GM12878 (cell line): Measurements from ENCODE around the gene ATF7. TPM values are rescaled to one million over a fixed set of nuclear protein-coding genes. Genes with fewer than 3 reads are reported as not detected.

ENCODE experiments used
- ATAC-seq: fragments of 200-7000 bp; cut with Tn5 transposase; 3 replicates; pipeline ENCODE4 v1.9.1; 2020; ENCODE audit warnings: mild to moderate bottlenecking, moderate library complexity
- BruUV-seq: library from RNA; stranded (reverse); fragments of 400-500 nt; replicated peaks from 2 replicates; lab custom pipeline; 2021; lab: Mats Ljungman, UMichigan
- CTCF ChIA-PET: fragments of 300-600 bp; sonication (Branson Sonifier 250); formaldehyde crosslinking; extraction: SDS; loops from one replicate; lab custom pipeline; 2021; ENCODE audit warnings: inconsistent platforms; lab: Yijun Ruan, JAX
- POLR2A ChIA-PET: fragments of 350-600 bp; formaldehyde crosslinking; extraction: SDS; loops from one replicate; lab custom pipeline; 2021; ENCODE audit warnings: inconsistent platforms; lab: Charles Lee
- RAD21 ChIA-PET: fragments of 300-600 bp; sonication (Branson Sonifier 250); formaldehyde crosslinking; loops from one replicate; lab custom pipeline; 2023; ENCODE audit warnings: antibody characterized with exemption; ENCODE audit not compliant: unreplicated experiment; lab: Charles Lee
- SMC1A ChIA-PET: fragments of 300-600 bp; sonication (Branson Sonifier 250); formaldehyde crosslinking; loops from one replicate; lab custom pipeline; 2023; ENCODE audit not compliant: unreplicated experiment, uncharacterized antibody; lab: Charles Lee
- DNase-seq: peaks from one replicate; pipeline ENCODE4 v3.0.0-alpha.2; 2011; ENCODE audit warnings: low read depth, low spot score
- FAIRE-seq: peaks from 3 replicates; lab custom pipeline; 2011; peaks lifted over from hg19 to GRCh38; lab: Jason Lieb, UNC
- H2AFZ ChIP-seq: 2 replicates; pipeline ENCODE4 v1.6.0; 2011; ENCODE audit warnings: low read depth, low read length, control low read depth; ENCODE audit not compliant: control insufficient read depth
- H3K27ac ChIP-seq: 2 replicates; pipeline ENCODE4 v1.5.1; 2011; ENCODE audit warnings: control low read depth; ENCODE audit not compliant: control insufficient read depth, insufficient read depth
- H3K27me3 ChIP-seq, 2 experiments: replicated peaks in 1 of 2; 2 replicates each; pipeline versions ENCODE4 v1.6.0 to v1.6.1; 2011; ENCODE audit warnings: low read length in 1 of 2; ENCODE audit not compliant: control insufficient read depth in 2 of 2, insufficient read depth in 2 of 2
- H3K36me3 ChIP-seq, 2 experiments: 2 replicates each; pipeline ENCODE4 v1.5.1; 2011; ENCODE audit warnings: low read length in 1 of 2; ENCODE audit not compliant: control insufficient read depth in 2 of 2, insufficient read depth in 2 of 2
- H3K4me1 ChIP-seq: 2 replicates; pipeline ENCODE4 v1.6.1; 2011; ENCODE audit warnings: mild to moderate bottlenecking, low read length, moderate library complexity, mixed read lengths; ENCODE audit not compliant: control insufficient read depth, insufficient read depth
- H3K4me2 ChIP-seq: 2 replicates; pipeline ENCODE4 v1.6.0; 2011; ENCODE audit warnings: control low read depth; ENCODE audit not compliant: control insufficient read depth, insufficient read depth
- H3K4me3 ChIP-seq: fragments of 200-600 bp; sonication (generic); 2 replicates; pipeline ENCODE4 v1.5.1; 2016
- H3K79me2 ChIP-seq: 2 replicates; pipeline ENCODE4 v1.6.0; 2011; ENCODE audit warnings: low read length; ENCODE audit not compliant: control insufficient read depth, insufficient read depth
- H3K9ac ChIP-seq: 2 replicates; pipeline ENCODE4 v1.8.0; 2011; ENCODE audit warnings: low read length, control low read depth, mixed read lengths; ENCODE audit not compliant: control insufficient read depth, insufficient read depth
- H3K9me3 ChIP-seq: replicated peaks from 3 replicates; pipeline ENCODE4 v1.5.1; 2011; ENCODE audit warnings: mild to moderate bottlenecking, low read length; ENCODE audit not compliant: control insufficient read depth, insufficient read depth
- H4K20me1 ChIP-seq: 2 replicates; pipeline ENCODE4 v1.6.0; 2011; ENCODE audit not compliant: control insufficient read depth, insufficient read depth
- EGR1 ChIP-seq, 2 experiments: IDR thresholded peaks; 1 replicate in 1 of 2; 2 replicates in 1 of 2; pipeline ENCODE4 v1.6.1; 2011 to 2012; ENCODE audit warnings: low read depth in 2 of 2, low read length in 2 of 2, borderline replicate concordance in 1 of 2, mild to moderate bottlenecking in 1 of 2, moderate library complexity in 1 of 2
- FOS ChIP-seq: IDR thresholded peaks from 3 replicates; pipeline ENCODE4 v1.6.1; 2011; ENCODE audit warnings: borderline replicate concordance; ENCODE audit not compliant: insufficient read length; ENCODE audit errors: extremely low read depth
- KDM1A ChIP-seq: fragments of 200-600 bp; sonication (generic); IDR thresholded peaks from 2 replicates; pipeline ENCODE4 v1.6.1; 2016; ENCODE audit warnings: borderline replicate concordance
- MEF2A ChIP-seq: IDR thresholded peaks from 2 replicates; pipeline ENCODE4 v1.6.1; 2011; ENCODE audit warnings: low read depth, mild to moderate bottlenecking, low read length, moderate library complexity; ENCODE audit not compliant: insufficient read depth
- NFYA ChIP-seq: IDR thresholded peaks from 2 replicates; pipeline ENCODE4 v1.6.1; 2011; ENCODE audit warnings: low read depth, mild to moderate bottlenecking, low read length, improper control_type of control experiment, borderline replicate concordance
- SIN3A ChIP-seq: IDR thresholded peaks from 2 replicates; pipeline ENCODE4 v1.6.1; 2012; ENCODE audit warnings: low read depth, low read length, improper control_type of control experiment
- SMAD5 ChIP-seq: IDR thresholded peaks from 2 replicates; pipeline ENCODE4 v1.6.1; 2016; ENCODE audit warnings: antibody characterized with exemption, low read depth
- SMARCA5 ChIP-seq: fragments of 450-650 bp; IDR thresholded peaks from 2 replicates; pipeline ENCODE4 v1.6.1; 2017; ENCODE audit warnings: mild to moderate bottlenecking
- SP1 ChIP-seq: IDR thresholded peaks from one replicate; pipeline ENCODE4 v1.6.1; 2011; ENCODE audit warnings: low read depth, low read length
- ZSCAN29 ChIP-seq: fragments of 450-650 bp; IDR thresholded peaks from 2 replicates; pipeline ENCODE4 v1.6.1; 2017; ENCODE audit warnings: mild to moderate bottlenecking, moderate library complexity
- WGBS: methylation state at CpG from one replicate; pipeline ENCODE4 v1.1.6; 2016; ENCODE audit warnings: low lambda C conversion rate; ENCODE audit not compliant: insufficient replicate concordance, insufficient coverage; ENCODE audit errors: missing lambda C conversion rate; 5-methylcytosine and 5-hydroxymethylcytosine counted together
- in situ Hi-C: fragments of 300-500 bp; cut with MboI; formaldehyde crosslinking; loops from 9 replicates; pipeline ENCODE4 v1.14.3; 2018; ENCODE audit warnings: mixed read lengths
- intact Hi-C: fragments of 100-400 bp; cut with micrococcal nuclease; formaldehyde crosslinking; loops from one replicate; pipeline ENCODE4 v1.14.2; 2022; ENCODE audit not compliant: unreplicated experiment
- polyA plus RNA-seq, 11 experiments: library from polyadenylated mRNA; depleted of rRNA in 4 of 11; unstranded in 6 of 11; stranded (reverse) in 5 of 11; fragments of >200 nt; fragmentation: Nextera tagmentation in 4 of 11; fragmentation: Illumina TruSeq in 1 of 11; extraction: Ambion mirVana in 4 of 11; extraction: Trizol in 1 of 11; gene quantifications; 1 replicate in 1 of 11; 2 replicates in 10 of 11; pipeline versions ENCODE4 v1.2.1 to v1.2.3, GENCODE V29; 2011 to 2016; ENCODE audit warnings: inconsistent platforms in 2 of 11, missing spikeins in 2 of 11, low read depth in 1 of 11
- total RNA-seq, 4 experiments: library from RNA; depleted of rRNA in 3 of 4; stranded (reverse); fragments of >200 nt in 3 of 4; fragmentation: Illumina TruSeq in 1 of 4; extraction: Trizol in 1 of 4; gene quantifications; 2 replicates each; pipeline versions ENCODE4 v1.2.1 to v1.2.3, GENCODE V29; 2013 to 2021
- TF ChIP-seq, protein P1 (sequence below): IDR thresholded peaks from 2 replicates; pipeline ENCODE4 v1.6.1; 2011; ENCODE audit warnings: mild to moderate bottlenecking, low read depth, low read length, moderate library complexity; ENCODE audit not compliant: insufficient replicate concordance
- TF ChIP-seq, protein P2 (sequence below): fragments of 450-650 bp; IDR thresholded peaks from 2 replicates; pipeline ENCODE4 v1.6.1; 2016; ENCODE audit warnings: mild to moderate bottlenecking, moderate library complexity, borderline replicate concordance
- TF ChIP-seq, protein P3 (sequence below): fragments of 150-350 bp; IDR thresholded peaks from 2 replicates; pipeline ENCODE4 v1.6.1; 2016; ENCODE audit warnings: low read depth, low read length

ATF7 gene
- total and polyA plus RNA-seq, 10 of the 15 experiments (the other 5 are each of a cell fraction or from before 2014, with no cell fraction given), result 9.1 to 30.7 (median 21.8) TPM

DNA sequence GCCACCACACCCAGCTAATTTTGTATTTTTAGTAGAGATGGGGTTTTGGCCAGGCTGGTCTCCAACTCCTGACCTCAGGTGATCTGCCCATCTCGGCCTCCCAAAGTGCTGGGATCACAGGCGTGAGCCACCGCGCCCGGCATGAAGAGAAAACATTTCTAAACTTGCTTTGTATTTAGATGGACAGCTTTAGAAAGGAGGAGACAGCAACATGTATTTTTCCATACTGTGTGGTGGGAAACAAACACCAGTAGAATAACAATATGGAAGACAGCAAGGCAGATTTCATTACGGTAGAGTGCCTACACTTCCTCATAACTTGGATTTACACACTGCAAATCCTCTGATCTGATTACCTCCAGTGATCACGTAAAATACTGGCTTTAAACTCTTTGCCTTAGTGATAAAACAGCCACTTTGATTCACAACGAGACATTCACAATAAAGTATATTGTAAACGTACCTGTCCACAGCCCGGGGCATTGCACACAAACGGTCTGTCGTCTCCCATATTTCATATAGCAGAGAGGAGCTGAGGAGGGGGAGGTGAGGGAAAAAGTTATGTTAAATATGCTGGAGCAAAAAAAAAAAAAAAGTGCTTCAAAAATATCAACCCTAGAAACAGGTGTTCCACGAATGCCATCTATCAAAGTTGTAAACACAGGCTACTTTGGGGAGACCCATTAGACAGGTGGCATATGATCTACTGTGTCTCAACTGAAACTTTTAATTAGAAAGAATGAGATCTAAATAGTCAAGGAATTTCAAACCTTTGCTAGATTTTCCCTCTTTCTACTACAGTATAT, 25.5 kb downstream of the ATF7 start:
- no peaks in the 10 kb centered on the region; a peak in 1 of 4 replicates for H3K36me3 ChIP-seq
- H2AFZ ChIP-seq, result no peak overlapping the region
- no peak overlapping the region for H3K4me3 ChIP-seq
- RAD21 ChIA-PET, result interaction anchor here (0.6 kb wide), 1 partner anchor 19 kb away, joined by 3 read pairs; no protein-coding TSS in a partner anchor
- in situ Hi-C loops, result no loop called here
- H4K20me1 ChIP-seq, result no peaks in the 10 kb centered on the region
- DNase-seq (no peak), ATAC-seq (no peak), FAIRE-seq (no peak)
- POLR2A ChIA-PET, result interaction anchor here (0.6 to 1.2 kb wide), 2 partner anchors 9 to 26 kb away, joined by 3 read pairs; no protein-coding TSS in a partner anchor
- H3K27me3 ChIP-seq, result no peaks in the 10 kb centered on the region
- H3K9ac ChIP-seq, result no peak overlapping the region
- peaks cover 10% of the 10 kb centered on the region for H3K79me2 ChIP-seq
- TF ChIP-seq SIN3A (no peak), MEF2A (no peak), EGR1 (IDR thresholded peaks at IDR 0.05; ENCODE audit: borderline replicate concordance in 1 of 2, low read depth in 2 of 2, low read length in 2 of 2) (no peak), SMAD5 (no peak), NFYA (no peak), SMARCA5 (no peak), SP1 (no peak), KDM1A (no peak), FOS (no peak), ZSCAN29 (no peak)
- TF ChIP-seq, protein P1, sequence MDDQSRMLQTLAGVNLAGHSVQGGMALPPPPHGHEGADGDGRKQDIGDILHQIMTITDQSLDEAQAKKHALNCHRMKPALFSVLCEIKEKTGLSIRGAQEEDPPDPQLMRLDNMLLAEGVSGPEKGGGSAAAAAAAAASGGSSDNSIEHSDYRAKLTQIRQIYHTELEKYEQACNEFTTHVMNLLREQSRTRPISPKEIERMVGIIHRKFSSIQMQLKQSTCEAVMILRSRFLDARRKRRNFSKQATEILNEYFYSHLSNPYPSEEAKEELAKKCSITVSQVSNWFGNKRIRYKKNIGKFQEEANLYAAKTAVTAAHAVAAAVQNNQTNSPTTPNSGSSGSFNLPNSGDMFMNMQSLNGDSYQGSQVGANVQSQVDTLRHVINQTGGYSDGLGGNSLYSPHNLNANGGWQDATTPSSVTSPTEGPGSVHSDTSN, result no peak
- TF ChIP-seq, protein P2, sequence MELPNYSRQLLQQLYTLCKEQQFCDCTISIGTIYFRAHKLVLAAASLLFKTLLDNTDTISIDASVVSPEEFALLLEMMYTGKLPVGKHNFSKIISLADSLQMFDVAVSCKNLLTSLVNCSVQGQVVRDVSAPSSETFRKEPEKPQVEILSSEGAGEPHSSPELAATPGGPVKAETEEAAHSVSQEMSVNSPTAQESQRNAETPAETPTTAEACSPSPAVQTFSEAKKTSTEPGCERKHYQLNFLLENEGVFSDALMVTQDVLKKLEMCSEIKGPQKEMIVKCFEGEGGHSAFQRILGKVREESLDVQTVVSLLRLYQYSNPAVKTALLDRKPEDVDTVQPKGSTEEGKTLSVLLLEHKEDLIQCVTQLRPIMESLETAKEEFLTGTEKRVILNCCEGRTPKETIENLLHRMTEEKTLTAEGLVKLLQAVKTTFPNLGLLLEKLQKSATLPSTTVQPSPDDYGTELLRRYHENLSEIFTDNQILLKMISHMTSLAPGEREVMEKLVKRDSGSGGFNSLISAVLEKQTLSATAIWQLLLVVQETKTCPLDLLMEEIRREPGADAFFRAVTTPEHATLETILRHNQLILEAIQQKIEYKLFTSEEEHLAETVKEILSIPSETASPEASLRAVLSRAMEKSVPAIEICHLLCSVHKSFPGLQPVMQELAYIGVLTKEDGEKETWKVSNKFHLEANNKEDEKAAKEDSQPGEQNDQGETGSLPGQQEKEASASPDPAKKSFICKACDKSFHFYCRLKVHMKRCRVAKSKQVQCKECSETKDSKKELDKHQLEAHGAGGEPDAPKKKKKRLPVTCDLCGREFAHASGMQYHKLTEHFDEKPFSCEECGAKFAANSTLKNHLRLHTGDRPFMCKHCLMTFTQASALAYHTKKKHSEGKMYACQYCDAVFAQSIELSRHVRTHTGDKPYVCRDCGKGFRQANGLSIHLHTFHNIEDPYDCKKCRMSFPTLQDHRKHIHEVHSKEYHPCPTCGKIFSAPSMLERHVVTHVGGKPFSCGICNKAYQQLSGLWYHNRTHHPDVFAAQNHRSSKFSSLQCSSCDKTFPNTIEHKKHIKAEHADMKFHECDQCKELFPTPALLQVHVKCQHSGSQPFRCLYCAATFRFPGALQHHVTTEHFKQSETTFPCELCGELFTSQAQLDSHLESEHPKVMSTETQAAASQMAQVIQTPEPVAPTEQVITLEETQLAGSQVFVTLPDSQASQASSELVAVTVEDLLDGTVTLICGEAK, result no peak
- TF ChIP-seq, protein P3, sequence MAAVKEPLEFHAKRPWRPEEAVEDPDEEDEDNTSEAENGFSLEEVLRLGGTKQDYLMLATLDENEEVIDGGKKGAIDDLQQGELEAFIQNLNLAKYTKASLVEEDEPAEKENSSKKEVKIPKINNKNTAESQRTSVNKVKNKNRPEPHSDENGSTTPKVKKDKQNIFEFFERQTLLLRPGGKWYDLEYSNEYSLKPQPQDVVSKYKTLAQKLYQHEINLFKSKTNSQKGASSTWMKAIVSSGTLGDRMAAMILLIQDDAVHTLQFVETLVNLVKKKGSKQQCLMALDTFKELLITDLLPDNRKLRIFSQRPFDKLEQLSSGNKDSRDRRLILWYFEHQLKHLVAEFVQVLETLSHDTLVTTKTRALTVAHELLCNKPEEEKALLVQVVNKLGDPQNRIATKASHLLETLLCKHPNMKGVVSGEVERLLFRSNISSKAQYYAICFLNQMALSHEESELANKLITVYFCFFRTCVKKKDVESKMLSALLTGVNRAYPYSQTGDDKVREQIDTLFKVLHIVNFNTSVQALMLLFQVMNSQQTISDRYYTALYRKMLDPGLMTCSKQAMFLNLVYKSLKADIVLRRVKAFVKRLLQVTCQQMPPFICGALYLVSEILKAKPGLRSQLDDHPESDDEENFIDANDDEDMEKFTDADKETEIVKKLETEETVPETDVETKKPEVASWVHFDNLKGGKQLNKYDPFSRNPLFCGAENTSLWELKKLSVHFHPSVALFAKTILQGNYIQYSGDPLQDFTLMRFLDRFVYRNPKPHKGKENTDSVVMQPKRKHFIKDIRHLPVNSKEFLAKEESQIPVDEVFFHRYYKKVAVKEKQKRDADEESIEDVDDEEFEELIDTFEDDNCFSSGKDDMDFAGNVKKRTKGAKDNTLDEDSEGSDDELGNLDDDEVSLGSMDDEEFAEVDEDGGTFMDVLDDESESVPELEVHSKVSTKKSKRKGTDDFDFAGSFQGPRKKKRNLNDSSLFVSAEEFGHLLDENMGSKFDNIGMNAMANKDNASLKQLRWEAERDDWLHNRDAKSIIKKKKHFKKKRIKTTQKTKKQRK, result no peak
- H3K27ac ChIP-seq, result no peak overlapping the region
- H3K4me2 ChIP-seq, result no peak overlapping the region
- no TSS peak for BruUV-seq
- CTCF ChIA-PET, result interaction anchor here (0.9 to 2.9 kb wide), 4 partner anchors 14 to 75 kb away, joined by 3 to 8 read pairs (median 4); partner anchors contain the start of gene ATP5MC2
- SMC1A ChIA-PET, result interaction anchor here (0.8 to 3.1 kb wide), 3 partner anchors 10 to 16 kb away, joined by 3 to 7 read pairs (median 3); no protein-coding TSS in a partner anchor
- H3K4me1 ChIP-seq, result peaks cover 11% of the 10 kb centered on the region
- no peaks in the 10 kb centered on the region for H3K9me3 ChIP-seq
- WGBS, result 92% methylated on average over 13 of the region's 13 CpGs
- intact Hi-C loops, result no loop called here
